Ovary (tissue), 3 donors: ENCODE data around the gene ZNF283.
"Not testable (repeated sequence)": the region's sequence is repeated elsewhere in the genome, so short reads cannot be mapped to it uniquely, and the experiment has no call there.

Source experiments
- EP300 ChIP-seq: sonication (generic); formaldehyde crosslinking; IDR thresholded peaks from one replicate; pipeline ENCODE4 v1.6.1; 2017; ENCODE audit warnings: antibody characterized with exemption
- TF ChIP-seq, protein P1 (sequence below), 3 donors: fragments of 450-650 bp in 2 of 3; fragments of 200-600 bp in 1 of 3; IDR thresholded peaks; one replicate each; pipeline versions ENCODE4 v1.5.1 to v1.8.0; 2016 to 2022; ENCODE audit warnings: antibody characterized with exemption in 3 of 3, mild to moderate bottlenecking in 1 of 3
- donor health status: DM: no; HTN: no; CAD: no.

DNA sequence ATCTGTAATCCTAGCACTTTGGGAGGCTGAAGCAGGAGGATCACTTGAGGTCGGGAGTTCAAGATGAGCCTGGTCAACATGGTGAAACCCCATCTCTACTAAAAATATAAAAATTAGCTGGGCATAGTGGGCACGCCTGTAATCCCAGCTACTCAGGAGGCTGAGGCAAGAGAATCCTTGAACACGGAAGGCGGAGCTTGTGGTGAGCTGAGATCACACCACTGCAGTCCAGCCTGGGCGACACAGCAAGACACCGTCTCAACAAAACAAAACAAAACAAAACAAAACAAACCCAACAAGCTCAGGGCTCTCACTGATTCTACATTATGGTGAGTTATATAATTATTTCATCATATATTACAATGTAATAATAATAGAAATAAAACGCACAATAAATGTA, 20.7 kb upstream of the ZNF283 start:
- TF ChIP-seq, protein P1, sequence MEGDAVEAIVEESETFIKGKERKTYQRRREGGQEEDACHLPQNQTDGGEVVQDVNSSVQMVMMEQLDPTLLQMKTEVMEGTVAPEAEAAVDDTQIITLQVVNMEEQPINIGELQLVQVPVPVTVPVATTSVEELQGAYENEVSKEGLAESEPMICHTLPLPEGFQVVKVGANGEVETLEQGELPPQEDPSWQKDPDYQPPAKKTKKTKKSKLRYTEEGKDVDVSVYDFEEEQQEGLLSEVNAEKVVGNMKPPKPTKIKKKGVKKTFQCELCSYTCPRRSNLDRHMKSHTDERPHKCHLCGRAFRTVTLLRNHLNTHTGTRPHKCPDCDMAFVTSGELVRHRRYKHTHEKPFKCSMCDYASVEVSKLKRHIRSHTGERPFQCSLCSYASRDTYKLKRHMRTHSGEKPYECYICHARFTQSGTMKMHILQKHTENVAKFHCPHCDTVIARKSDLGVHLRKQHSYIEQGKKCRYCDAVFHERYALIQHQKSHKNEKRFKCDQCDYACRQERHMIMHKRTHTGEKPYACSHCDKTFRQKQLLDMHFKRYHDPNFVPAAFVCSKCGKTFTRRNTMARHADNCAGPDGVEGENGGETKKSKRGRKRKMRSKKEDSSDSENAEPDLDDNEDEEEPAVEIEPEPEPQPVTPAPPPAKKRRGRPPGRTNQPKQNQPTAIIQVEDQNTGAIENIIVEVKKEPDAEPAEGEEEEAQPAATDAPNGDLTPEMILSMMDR (IDR thresholded peaks at IDR 0.05) = not testable (repeated sequence)
- TF ChIP-seq EP300 = not testable (repeated sequence)
